MM.1S (cell line): ENCODE results near the gene MAST3.

Experiments used
- EZH2 ChIP-seq: fragments of 300-600 bp; sonication (generic); optimal IDR thresholded peaks from 2 replicates; pipeline ENCODE3; 2017; ENCODE audit warnings: low read depth, mild to moderate bottlenecking, antibody characterized with exemption, low read length, mixed read lengths
- EZH2phosphoT487 ChIP-seq: fragments of 300-600 bp; sonication (generic); IDR thresholded peaks from 2 replicates; pipeline ENCODE4 v1.6.1; 2018; ENCODE audit warnings: antibody characterized with exemption, low read length
- TF ChIP-seq, protein P1 (sequence below): fragments of 300-600 bp; sonication (generic); IDR thresholded peaks from 2 replicates; pipeline ENCODE4 v1.5.1; 2016; ENCODE audit warnings: antibody characterized with exemption, low read length, mixed read lengths

DNA sequence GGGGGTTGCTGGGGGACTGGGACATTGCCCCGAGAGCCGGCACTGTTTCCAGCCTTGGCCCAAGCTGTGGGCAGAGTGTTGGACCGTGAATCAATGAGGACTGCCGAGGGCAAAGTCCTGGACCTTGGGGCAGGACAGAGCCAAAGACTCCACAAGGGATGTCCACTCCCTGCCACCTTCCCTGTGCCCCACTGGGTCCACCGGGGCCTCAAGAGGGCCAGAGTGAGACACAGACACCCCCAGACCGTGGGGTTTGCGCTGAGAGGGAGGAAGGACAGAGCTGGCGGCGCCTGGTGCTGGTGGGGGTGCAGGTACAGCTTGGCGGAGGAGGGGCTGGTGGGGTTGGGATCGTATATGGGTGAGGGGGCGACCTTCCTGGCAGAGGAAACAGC is 11.8 kb downstream of the MAST3 start:
- TF ChIP-seq, protein P1, sequence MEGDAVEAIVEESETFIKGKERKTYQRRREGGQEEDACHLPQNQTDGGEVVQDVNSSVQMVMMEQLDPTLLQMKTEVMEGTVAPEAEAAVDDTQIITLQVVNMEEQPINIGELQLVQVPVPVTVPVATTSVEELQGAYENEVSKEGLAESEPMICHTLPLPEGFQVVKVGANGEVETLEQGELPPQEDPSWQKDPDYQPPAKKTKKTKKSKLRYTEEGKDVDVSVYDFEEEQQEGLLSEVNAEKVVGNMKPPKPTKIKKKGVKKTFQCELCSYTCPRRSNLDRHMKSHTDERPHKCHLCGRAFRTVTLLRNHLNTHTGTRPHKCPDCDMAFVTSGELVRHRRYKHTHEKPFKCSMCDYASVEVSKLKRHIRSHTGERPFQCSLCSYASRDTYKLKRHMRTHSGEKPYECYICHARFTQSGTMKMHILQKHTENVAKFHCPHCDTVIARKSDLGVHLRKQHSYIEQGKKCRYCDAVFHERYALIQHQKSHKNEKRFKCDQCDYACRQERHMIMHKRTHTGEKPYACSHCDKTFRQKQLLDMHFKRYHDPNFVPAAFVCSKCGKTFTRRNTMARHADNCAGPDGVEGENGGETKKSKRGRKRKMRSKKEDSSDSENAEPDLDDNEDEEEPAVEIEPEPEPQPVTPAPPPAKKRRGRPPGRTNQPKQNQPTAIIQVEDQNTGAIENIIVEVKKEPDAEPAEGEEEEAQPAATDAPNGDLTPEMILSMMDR: no peak
- TF ChIP-seq EZH2: no peak
- no peak for TF ChIP-seq EZH2phosphoT487
